Mucosa of gallbladder (tissue), 1 donor: ENCODE results near the gene LY9. TPM values are rescaled to one million over a fixed set of nuclear protein-coding genes. Genes with fewer than 3 reads are reported as not detected.
"Not testable (repeated sequence)": the region's sequence is repeated elsewhere in the genome, so short reads cannot be mapped to it uniquely, and the experiment has no call there.

ENCODE experiments used
- DNase-seq: peaks from one replicate; pipeline ENCODE4 v3.0.0-alpha.2; 2020; ENCODE audit warnings: low spot score
- total RNA-seq: library from RNA; stranded (reverse); gene quantifications from one replicate; pipeline ENCODE4 v1.2.1, GENCODE V29; 2021
- donor health status: DM: no; HTN: no; CAD: no.

The LY9 gene
- total RNA-seq, 1 donor from 2014 or later = 3.9 TPM

DNA sequence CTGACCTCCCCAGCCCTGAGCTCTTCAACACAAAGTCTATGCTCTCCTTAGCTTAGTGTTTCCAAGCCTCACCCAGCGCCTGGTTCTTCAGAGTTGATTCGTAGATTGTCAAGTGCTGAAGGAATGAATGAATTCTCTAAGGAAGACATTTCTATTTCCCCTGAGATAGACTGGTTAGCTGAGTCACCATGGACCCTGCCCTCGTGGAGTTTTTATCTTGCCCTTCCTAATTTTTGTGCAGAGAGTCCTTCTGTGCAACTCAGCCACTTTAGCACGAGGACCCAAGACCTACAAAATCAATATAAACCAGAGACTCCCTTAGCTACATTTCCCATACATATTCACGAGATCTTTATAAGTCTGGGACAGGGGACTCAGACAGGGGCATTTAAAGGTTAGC, 69.4 kb downstream of the LY9 start:
- no peak for DNase-seq

DNA sequence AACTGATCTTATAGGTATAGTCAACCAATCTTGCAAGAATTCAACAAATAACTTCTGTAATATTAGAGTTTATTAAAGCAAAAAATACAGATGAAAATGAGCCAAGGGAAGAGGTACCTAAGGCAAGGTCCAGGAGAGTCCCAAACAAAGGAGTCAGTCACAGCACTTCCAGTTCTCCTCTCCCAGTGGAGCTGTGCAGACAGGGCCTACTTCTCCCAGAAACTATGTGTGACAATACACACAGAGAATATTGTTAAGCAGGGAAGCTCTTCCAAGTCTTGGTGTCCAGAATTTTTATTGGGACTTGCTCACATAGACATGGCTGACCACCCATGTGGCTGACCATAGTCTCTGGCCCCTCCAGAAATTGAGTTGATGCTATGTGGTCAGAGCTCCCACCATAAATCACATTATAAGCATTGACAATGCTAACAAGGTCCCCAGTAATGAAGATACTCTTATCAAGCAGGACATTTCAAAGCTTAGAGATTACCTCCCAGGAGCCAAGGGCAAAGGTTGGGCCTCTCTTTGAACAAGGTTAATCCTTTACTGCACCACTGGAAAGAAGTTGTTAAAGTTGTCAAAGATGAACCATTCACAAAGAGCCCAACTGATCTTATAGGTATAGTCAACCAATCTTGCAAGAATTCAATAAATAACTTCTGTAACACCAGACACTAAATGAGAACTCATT, 70.2 kb downstream of the LY9 start:
- no peak for DNase-seq

DNA sequence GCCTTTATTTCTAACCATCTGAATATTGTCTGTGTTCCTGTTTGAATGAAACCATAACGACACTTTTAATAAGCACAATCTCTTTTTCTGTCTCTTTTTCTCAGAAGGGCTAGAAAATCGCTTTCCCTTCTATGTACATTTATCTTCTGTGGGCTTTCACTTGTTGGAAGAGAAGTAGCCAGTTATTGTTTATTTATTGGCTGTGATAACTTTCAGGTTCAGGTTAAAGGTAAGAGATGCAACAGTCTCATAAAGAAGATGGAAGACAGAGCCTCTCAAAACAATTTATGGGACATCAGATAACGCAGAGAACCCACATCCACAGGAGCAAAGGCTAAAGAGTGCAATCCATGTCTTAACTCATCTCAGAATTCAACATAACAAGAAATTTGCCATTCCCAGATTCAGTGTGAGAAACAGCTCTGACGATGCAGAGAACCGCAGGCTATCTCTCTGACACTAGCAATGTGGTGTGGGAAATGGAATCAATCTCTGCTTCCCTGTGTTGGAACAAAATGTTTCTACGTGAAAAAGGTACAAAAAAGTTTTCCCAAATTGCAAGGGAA, 70.8 kb downstream of the LY9 start:
- DNase-seq = no peak

DNA sequence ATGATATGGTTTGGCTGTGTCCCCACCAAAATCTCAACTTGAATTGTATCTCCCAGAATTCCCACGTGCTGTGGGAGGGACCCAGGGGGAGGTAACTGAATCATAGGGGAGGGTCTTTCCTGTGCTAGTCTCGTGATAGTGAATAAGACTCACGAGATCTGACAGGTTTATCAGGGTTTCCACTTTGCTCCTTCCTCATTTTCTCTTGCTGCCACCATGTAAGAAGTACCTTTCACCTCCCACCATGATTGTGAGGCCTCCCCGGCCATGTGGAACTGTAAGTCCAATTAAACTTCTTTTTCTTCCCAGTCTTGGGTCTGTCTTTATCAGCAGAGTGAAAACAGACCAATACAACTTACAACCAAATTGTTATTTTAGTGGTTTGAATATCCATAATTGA, 71.7 kb downstream of the LY9 start:
- not testable (repeated sequence) for DNase-seq

DNA sequence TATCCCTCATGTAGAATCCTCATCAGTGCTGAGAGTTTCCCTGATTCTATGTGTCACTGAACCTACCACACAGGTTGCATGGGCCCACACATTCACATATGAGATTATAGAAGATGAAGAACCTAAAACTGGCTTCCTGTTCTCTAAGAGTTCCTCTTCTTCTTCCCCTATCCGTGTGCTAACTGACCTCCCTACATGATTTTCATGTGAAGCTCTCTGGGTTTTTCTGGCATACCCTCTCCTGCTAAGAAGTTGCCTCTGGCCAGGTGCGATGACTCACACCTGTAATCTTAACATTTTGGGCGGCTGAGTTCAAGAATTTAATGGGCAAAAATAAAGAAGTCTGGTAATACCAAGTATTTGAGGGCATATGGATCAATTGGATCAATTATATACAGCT, 72.2 kb downstream of the LY9 start:
- DNase-seq = no peak

DNA sequence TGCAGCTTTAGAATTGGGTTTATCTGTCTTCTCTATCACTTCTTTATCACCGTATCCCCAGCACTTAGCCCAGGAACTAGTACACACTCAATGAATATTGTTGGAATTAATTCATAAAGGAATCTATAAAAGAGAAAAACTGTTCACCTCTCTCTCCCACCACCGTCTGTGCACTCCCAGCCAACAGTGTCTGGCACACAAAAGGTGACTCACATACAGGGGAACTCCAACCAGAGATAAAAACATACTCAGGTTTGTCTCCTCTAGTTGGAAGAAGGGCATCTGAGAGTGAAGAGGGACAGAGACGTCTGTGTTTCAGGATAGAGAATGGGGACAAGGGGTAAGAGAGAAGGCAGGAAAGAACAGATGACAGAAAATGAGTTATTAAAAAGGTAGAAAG, 79.0 kb downstream of the LY9 start:
- DNase-seq = no peak

DNA sequence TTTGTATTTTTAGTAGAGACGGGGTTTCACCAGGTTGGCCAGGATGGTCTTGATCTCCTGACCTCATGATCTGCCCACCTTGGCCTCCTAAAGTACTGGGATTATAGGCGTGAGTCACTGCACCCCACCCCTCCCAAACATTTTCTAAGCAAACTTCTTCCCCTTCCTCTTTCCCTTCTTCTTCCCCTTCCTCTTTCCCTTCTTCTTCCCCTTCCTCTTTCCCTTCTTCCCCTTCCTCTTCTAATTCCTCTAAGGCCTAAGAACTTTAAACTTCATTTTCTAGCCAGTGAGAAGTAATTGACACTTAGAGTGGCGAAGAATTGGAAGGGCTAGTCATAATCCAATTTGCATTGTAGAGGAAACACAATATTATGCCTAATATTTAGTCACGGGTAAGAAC, 79.6 kb downstream of the LY9 start:
- DNase-seq = not testable (repeated sequence)

DNA sequence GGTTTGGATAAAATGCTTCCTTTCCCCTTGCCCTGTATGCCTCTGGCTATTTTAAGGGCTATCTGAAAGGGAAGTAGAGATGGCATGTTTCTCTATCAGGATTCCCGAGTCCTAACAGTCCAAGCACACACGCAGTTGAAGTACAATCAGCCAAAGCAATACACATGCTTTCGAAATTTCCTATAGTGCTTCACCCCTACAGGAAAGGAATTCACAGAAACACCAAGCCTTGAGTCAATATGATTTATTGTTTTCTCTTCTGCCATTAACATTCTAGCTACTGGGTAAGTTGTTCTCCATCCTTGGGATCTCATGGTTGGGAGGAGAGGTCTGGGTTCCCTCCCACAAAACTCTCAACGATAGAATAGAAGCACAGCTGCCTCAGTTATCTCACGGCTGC, 80.3 kb downstream of the LY9 start:
- no peak for DNase-seq

DNA sequence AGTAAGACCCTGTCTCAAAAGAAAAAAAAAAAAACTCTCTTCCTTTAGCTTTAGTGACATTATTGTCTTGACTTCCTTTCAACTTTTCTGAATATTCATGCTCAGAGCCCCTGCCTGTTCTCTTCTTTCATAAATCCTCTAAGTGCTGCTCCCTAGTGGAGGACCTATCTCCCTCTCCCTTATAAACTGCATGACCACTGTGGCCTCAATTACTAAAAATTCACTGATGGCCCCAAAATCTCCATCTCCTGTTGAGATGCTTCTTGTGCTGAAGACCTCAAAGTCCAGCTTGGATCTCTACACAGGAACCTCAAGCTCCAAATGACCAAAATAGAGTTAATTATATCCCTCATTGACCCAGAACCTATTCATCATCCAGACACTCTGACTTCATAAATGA, 81.2 kb downstream of the LY9 start:
- no peak for DNase-seq

Other genes with a start within 250 kb of the LY9 start
- 11.9 TPM for gene CD84, start 216.7 kb upstream of the LY9 start, total RNA-seq
- gene SLAMF1, start 149.1 kb upstream of the LY9 start, total RNA-seq = 2.8 TPM
- gene CD48, start 84.4 kb upstream of the LY9 start, total RNA-seq = 15.0 TPM
- 2.7 TPM for gene SLAMF7, start 56.9 kb upstream of the LY9 start, total RNA-seq
- gene CD244, start 66.7 kb downstream of the LY9 start, total RNA-seq = 1.5 TPM
- gene ITLN1, start 89.0 kb downstream of the LY9 start, total RNA-seq = 0.29 TPM
- not detected for gene ITLN2, start 158.6 kb downstream of the LY9 start, total RNA-seq
- 173 TPM for gene F11R, start 225.0 kb downstream of the LY9 start, total RNA-seq
- 70.9 TPM for gene TSTD1, start 242.8 kb downstream of the LY9 start, total RNA-seq
- 58.8 TPM for gene USF1, start 249.8 kb downstream of the LY9 start, total RNA-seq